NT2/D1 (cell line): ENCODE measurements around the gene SREBF2.

ENCODE experiments used
- SUZ12 ChIP-seq: IDR thresholded peaks from 2 replicates; pipeline ENCODE4 v1.6.1; 2011; ENCODE audit not compliant: insufficient read length, insufficient read depth; ENCODE audit errors: extremely low read depth
- YY1 ChIP-seq: IDR thresholded peaks from 2 replicates; pipeline ENCODE4 v1.6.1; 2011; ENCODE audit not compliant: insufficient read length, insufficient read depth
- ZNF274 ChIP-seq: IDR thresholded peaks from 2 replicates; pipeline ENCODE4 v1.6.1; 2011; ENCODE audit warnings: mild to moderate bottlenecking, low read depth, low read length

DNA sequence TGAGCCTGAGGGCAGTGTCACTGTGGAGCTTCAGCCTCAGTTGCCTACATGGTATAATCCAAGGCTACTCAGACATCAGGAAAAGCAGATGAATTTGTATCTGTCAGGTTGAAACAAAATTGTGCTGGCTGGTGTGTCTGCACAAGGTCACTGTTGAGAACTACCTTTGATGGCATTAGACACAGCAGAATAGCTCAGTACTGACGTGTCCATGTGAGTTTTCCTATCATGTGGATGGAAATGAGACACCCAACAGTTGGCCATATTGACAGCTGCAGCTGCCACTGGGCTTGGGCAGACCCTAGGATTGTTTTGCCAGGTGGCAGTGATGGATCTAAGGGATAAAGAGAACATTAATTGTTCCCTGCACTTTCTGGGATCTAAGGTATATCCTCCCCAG lies 16.7 kb upstream of the SREBF2 start:
- TF ChIP-seq SUZ12: no peak
- TF ChIP-seq ZNF274: no peak
- TF ChIP-seq YY1: no peak
